AML-193 (cell line): ENCODE measurements around the gene UBQLN4.

ENCODE experiments used
- DNase-seq, 2 experiments: peaks; one replicate each; lab custom pipeline; 2025; lab: John Stamatoyannopoulos, UW

UBQLN4 gene

DNA sequence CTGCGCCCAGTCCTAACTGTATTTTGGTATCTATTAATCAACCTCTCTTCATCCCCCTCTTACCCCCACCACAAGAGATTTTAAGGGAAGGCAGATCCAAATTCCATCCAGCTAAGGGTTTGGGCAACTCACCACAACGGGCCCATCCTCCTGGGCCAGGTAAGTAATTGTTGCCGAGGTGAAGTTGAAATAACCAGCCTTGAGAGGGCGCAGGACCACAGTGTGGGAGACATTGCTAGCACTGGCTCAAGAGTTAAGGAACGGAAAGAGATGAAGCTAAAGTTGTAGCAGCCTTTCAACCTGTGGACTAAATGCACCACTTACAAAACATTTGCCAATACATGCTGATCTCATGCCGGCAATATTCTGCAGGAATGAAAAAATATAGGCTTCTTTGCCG is 38.8 kb downstream of the UBQLN4 start:
- no peak for DNase-seq

DNA sequence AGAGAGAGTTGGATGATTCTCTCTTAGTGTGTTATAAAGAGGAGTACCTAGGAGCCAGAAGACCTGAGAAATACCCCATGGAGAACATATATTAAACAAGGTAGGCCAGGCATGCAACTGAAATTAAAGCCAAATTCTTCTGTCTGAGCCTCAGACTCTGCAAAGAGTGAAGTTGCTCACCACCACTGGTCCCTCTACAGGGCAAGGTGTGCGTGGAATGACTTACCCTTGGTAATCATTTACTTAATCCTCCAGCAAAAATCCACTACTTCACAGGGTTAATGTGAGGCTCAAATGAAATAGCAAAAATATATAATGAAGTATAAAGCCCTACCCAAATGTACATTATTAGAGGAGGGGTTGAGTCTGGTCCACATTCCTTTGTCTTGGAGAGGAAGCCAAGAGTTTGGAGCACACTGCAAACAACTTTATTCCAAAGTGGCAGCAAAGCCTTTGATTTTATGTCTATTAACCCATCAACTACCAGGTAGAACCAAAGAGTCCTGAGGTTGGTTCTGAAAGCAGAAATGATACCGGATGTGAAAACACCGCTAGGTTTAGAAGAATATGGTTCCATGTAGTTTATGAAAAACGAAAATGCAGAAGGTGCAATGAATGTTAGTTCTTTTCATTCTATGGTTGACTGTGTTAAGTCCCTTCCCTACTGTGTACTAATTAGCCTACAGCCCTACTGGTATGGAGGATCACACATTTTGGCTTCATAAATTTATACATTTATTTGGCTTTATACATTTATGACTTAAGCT is 41.4 kb downstream of the UBQLN4 start:
- no peak for DNase-seq

DNA sequence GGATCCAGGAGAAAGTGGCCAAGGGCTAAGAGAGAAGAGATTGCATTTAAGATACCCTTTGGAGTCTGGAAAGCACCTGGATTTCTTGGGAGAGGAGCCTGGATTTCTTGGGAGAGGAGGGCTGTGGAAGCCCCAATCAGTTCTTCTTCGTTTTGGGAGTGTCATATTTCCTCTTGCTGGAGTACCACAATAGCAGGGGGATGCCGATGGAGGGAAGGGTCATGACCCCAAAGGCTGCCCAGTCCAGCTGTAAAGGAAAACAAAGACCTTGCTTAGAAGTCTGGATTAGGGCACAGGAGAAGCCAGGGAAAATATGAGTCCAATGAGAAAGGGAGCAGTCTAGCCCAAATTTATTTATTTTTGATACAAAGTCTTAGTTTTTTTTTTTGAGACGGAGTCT is 44.2 kb downstream of the UBQLN4 start:
- no peak for DNase-seq

DNA sequence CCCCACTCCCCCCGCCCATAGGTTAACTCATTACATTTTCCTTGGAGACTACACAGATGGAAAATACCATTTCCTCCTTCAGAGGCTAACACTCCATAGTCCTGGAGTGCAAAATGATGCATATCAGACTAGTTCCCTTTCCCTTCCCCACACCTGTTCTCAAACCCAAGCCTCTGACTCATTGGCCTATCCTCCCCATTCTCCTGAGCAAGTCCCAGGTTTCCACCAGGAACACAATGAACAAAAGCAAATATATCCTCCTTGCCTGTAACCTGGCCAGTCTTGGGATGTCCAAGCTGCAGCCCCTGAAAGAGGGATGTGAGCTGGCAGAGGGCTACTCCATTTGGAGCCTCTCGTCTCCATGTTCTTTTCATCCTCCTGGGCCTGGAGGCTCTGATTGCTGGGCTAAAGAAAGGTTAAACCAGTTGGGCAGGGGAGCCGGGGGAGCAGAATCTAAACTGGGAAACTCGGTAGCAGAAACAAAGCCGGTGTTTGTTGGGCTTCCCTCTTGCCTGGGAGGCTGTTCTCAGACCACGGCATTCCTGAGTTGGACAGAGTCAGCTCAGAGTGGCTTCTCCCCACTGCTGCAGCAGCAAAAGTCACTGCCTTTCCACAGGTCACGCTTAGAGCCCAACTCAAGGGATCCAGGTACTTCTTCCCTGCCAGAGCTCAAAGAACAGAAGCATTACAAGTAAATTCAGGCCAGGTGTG is 46.8 kb downstream of the UBQLN4 start:
- no peak for DNase-seq

DNA sequence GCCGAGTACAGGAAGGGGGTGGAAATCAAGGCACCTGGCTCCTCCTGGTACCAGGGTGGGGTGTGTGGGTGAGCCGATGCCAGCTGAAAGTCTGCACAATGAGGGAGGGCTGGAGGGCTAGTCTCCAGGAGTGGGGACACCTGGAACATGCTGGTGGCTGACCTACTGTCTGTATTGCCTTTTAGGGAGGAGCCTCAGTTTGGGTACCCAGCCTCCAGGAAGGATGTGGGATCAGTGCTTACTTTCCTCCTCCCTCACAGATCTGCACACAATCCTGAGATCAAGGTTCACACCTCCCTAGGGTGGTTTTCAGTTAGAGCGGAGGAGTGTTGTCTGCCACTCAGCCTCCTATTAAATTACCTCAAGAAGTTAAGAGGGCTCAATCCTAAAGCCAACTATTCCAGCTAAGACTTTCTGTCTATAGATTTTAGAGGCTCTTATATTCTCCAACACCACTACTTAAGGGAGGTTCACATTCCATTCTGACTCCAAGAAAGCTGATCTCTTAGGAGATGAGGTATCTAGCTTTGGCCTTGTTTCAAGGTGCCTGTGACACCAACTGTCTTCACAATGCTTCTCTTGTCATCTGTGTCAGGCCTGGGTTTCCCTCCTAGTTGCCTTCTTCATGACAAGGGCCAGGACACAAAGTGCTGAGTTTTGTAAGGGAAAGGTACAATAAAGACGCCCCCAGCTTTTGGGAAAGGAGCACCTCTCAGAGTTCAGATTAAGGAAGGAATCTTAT is 48.6 kb downstream of the UBQLN4 start:
- DNase-seq: no peak

DNA sequence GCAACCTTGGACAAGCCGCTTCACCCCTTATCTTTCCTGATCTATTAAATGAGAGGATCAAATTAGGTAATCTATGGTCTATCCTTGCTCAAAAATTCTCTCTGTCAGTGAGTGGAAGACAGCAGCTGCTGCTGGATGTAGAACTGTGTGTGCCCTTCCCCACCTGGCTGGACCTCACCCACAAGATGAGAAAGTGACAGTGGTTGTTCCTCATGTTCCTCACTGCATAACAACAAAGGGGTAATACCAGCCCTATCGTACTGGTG is 49.7 kb downstream of the UBQLN4 start:
- DNase-seq: no peak

DNA sequence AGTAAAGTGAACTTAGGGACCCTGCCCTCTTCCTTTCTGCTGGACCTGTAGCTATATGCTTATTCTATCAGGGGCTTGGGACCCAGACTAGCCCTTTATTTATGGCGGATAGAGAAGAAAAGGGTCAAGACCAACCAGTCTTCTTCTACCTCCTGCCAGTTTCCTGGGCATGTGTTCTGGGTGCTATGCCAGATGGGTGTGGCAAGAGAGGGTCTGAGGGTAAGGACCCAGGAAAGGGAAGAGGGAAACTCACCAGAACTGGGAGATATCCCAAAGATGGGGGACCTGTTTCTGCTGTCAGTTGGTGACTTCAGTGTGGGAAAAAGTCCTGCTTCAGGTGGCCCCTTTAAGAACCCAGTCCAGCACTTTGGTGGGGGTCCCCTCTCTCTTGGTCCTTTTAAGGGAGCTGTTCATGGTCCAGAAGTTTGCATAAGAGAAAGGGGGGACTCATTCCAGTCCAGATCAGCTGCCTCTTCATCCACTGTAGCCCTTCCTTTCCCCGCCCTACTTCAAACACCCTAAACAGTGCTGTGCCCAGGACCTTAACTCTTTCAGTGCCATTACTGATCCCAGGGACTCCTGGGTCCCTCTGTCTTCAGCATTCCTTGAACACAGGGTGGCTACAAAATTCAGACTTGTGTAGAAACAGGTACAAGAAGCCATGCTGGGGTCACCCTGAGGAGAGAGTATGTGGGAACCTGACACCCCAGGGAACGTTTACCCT is 51.2 kb downstream of the UBQLN4 start:
- no peak for DNase-seq

DNA sequence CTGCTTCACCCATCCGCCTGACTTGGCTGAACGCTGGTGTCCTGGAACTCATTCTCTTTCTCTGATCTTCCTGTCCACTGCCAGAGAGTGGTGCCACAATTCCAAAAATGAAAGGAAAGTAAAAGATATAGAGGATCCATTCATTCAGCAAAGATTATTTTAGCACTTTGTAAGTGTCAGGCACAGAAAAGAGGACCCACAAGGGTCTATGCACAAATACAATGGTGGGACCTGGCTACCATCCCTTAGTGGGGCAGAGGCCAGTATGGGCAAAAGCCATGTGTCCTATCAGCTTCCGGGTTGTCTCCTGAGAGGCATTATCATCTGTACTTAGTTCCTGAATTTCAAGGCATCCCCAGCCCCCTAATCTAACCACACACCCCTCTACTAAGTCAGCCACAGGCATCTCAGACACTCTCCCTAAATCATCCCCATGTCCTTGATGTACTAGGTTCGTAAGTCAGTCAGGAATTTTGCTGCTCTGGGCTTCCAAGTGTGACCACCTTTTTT is 51.9 kb downstream of the UBQLN4 start:
- no peak for DNase-seq

DNA sequence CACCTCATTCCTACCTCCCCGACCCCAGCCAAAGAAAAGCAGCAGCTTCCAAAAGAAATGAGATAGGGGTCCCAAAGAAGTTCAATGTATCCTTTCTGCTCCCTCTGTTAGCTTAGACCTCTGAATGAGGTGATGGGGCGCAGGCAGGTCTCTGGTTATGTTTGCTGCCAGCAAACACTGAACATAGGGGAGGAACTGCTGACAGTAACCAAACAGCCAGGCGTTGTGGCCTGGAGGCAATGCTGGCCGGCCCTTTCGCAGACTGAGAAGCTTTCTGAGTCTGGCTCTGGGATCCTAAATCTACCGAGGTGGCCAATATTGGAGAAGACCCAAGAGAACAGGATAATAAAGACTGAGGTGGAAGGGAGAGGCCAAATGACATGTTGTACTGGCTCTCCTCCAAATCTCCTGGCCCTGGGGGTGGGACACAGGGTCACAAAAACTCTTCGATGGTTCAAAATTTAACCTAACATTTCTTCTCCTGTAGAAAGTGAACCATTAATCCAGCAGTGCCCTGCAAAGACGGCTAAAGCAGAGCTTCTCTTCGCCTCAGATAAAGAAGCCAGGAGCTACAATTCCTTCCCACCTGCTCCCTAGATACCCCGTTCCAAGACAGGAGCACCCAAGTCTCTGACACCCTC is 52.5 kb downstream of the UBQLN4 start:
- no peak for DNase-seq

DNA sequence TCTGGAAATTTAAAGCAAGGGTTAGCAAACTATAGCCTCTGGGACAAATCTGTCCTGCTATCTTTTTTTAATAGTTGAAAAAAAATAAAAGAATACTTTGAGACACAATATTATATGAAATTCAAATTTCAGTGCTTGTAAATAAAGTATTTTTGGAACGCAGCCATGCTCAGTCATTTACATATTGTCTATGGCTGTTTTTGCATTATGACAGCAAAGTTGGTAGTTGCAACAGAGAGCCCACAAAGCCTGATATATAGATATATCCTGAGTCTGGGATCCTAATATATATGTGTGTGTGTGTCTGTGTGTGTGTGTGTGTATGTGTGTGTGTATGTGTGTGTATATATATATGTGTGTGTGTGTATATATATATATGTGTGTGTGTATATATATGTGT is 53.6 kb downstream of the UBQLN4 start:
- DNase-seq: no peak

DNA sequence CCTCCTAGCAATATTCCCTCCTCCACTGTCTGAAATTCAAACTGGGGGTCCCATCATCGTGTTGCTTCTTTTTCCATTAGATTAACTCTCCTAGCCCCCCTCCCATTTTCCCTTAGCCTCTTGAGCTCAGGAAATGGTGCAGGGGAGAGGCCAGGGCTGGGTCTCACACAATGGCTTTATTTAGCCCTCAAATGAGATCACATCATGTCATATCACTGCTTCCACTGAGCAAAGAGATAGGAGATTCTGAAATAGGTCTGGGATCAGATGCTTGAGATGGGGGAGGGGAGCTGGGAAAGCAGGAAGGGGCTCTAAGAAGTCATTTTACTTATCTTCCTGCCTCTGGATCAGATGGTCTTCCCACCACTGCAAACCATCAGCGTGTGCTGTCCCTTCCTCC is 57.4 kb downstream of the UBQLN4 start:
- DNase-seq: no peak

DNA sequence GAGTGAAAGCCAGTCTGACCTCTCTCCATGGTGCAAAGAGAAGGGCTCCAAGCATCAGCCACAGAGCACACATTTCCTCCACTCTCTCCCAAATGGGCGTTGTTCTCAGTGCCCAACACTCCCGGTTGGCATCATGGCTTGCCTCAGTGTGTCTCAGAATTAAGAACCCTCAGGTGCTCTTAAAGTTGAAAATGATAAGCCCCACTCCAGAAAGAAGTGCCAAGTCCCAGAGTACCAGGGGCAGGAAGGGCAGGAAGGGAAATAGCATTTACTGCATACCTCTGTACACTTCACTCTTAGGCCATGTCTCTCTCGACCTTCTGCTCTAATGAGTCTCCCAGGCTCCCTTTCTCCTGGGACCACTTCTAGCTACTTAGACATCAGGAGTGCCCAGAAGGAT is 60.0 kb downstream of the UBQLN4 start:
- no peak for DNase-seq

DNA sequence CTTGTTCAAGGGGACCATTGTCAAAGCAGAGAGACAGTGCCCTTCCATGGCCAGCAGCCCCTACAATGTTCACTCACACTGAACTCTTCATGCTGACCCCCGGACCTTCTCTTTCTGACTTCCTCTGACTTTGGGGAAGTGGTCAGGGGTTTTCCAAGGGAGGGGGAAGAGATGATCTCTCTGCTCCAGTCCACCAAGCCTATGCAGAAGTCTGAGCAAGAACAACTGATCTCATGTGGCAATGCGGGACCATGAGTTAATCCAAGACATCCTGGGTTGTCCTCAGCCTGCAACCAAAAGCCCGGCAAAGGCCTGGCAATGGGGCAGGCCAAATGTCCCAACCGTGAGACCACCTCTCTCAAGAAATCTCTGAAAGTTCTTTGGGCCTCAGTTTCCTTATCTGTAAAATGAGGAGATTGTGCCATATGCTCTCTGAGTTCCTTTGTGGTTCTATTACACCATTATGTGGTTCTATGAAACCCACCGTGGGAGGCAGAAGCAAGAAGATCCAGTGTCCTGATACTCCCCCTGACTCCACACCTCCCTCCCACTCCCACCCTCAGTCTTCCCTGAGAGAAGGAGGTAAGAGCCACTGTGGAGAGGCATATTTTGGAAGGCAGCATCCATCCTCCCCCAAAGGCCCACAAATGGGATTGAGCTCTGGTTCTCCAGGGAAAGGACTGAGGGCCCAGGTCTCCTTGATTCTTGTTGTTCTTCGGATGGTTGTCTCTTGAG is 63.4 kb downstream of the UBQLN4 start:
- DNase-seq: peak; percentile 83 to 86

DNA sequence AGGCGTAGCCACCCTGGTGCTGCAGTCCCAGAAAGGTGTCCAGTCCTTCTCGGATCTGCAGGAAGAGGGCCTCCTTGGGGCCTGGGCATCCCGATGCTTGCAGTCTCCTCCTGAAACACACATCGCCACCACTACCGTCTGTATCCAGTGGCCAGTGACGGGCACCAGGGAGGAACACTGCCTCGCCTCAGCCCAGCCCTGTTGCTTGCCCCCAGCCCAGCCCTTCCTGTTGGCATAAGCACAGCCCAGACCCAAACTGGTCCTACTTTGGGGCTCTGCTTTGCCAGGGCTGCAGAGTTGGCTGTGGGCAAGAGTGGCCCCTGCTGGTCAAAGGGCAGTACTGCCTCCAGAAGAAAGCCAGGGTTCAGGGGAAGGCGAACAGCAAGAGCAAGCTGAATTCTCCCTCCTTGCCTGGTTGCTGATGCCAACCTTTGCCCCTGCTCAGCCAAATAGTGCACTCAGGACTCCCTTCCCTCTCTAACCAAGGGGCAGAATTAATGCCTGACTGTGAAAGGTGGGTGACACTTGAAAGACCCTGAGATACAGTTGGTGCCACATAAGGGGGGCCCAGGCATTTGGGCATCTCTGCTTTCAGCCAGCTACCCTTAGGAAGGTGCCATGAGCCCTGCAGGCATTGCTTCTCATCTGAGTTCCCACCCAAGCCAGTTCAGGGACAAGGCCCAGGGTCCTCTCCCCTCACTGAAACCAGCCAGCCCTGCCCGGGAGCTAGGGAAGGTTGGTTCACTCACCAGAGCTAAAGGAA is 64.2 kb downstream of the UBQLN4 start:
- peak; percentile 53 to 63 for DNase-seq
